Adrenal gland (tissue), 12 donors: Measurements from ENCODE around the gene GRIA1. TPM values are rescaled to one million over a fixed set of nuclear protein-coding genes. Genes with fewer than 3 reads are reported as not detected.

ENCODE experiments used
- DNase-seq, 7 donors: peaks; one replicate each; pipeline ENCODE4 v3.0.0-alpha.2; 2019 to 2020
- H3K27ac ChIP-seq, 5 donors: fragments of 200-600 bp; sonication (generic) in 4 of 5; 1 replicate in 3 of 5; 2 replicates in 2 of 5; pipeline versions ENCODE4 v1.5.1 to v1.8.0; 2016 to 2020; ENCODE audit warnings: mild to moderate bottlenecking in 1 of 5
- H3K27me3 ChIP-seq: fragments of 200-600 bp; 2 replicates; pipeline ENCODE4 v1.8.0; 2021
- H3K36me3 ChIP-seq, 2 donors: fragments of 200-600 bp; replicated peaks in 1 of 2; 1 replicate in 1 of 2; 2 replicates in 1 of 2; pipeline versions ENCODE4 v1.5.1 to v1.8.0; 2018 to 2022
- H3K4me1 ChIP-seq, 2 donors: fragments of 200-600 bp; replicated peaks in 1 of 2; 1 replicate in 1 of 2; 2 replicates in 1 of 2; pipeline versions ENCODE4 v1.5.1 to v1.8.0; 2018 to 2021
- H3K4me3 ChIP-seq, 4 donors: fragments of 200-600 bp; sonication (generic) in 3 of 4; one replicate each; pipeline ENCODE4 v1.5.1; 2016 to 2018
- H3K9me3 ChIP-seq, 3 donors: fragments of 200-600 bp; sonication (generic) in 1 of 3; replicated peaks in 1 of 3; 1 replicate in 2 of 3; 2 replicates in 1 of 3; pipeline versions ENCODE4 v1.5.1 to v1.8.0; 2016 to 2021
- CTCF ChIP-seq, 6 experiments: fragments of 450-650 bp in 4 of 6; fragments of 200-600 bp in 2 of 6; sonication (generic) in 1 of 6; IDR thresholded peaks; 1 replicate in 5 of 6; 2 replicates in 1 of 6; pipeline versions ENCODE4 v1.5.1 to v1.8.0; 2016 to 2021; ENCODE audit warnings: antibody characterized with exemption in 6 of 6, mild to moderate bottlenecking in 2 of 6, moderate library complexity in 1 of 6
- POLR2A ChIP-seq, 2 donors: fragments of 450-650 bp; IDR thresholded peaks; one replicate each; pipeline ENCODE4 v1.6.1; 2017; ENCODE audit warnings: antibody characterized with exemption in 2 of 2, mild to moderate bottlenecking in 2 of 2, moderate library complexity in 1 of 2
- WGBS, 4 donors: extraction: QIAGEN DNeasy Blood & Tissue Kit in 2 of 4; methylation state at CpG; one replicate each; pipeline versions ENCODE4 v1.1.5 to v1.1.7; 2013 to 2017; 5-methylcytosine and 5-hydroxymethylcytosine counted together
- intact Hi-C, 2 donors: fragments of 100-400 bp; cut with DNase I; formaldehyde crosslinking; loops; one replicate each; pipeline versions ENCODE4 v1.14.1 to v1.15.0; 2022 to 2023
- polyA plus RNA-seq, 3 donors: library from polyadenylated mRNA; stranded (reverse); fragments of 200-250 nt in 2 of 3; fragments of 350-450 nt in 1 of 3; fragmentation: Illumina TruSeq in 1 of 3; extraction: RNeasy Lipid Tissue Mini Kit (QIAGEN cat#74804) in 1 of 3; gene quantifications; one replicate each; pipeline ENCODE4 v1.2.3, GENCODE V29; 2013 to 2014
- total RNA-seq, 9 donors: library from RNA; depleted of rRNA in 4 of 9; stranded (reverse); fragments of >200 nt in 4 of 9; fragments of 120-200 nt in 1 of 9; fragmentation: NEBNext Ultra II Directional in 1 of 9; extraction: Animal tissue kit (Norgen Biotek cat#: 25700) in 1 of 9; gene quantifications; one replicate each; pipeline versions ENCODE4 v1.1.0 to v1.2.4, GENCODE V29; 2013 to 2023
- donor health status: healthy with polysubstance abuse.
- donor health status: Bipolar disorder and iron deficiency.
- donor health status: DM: yes; HTN: yes; CAD: no.
- donor health status: DM: no; HTN: no; CAD: no.
- donor health status: DM: no; HTN: no; CAD: no.
- donor health status: DM: yes; HTN: yes; CAD: no.

The GRIA1 gene
- total and polyA plus RNA-seq, 12 donors, result 0.12 to 2.3 (median 0.86) TPM

GRCh38 chr5:153461341-153461740 lies 29.1 kb upstream of the GRIA1 start:
- no peaks in the 10 kb centered on the region for H3K27me3 ChIP-seq
- no peak for DNase-seq
- 72 to 87% (median 82%) methylated on average over 2 of the region's 2 CpGs for WGBS, 4 donors
- H3K9me3 ChIP-seq, result no peaks in the 10 kb centered on the region
- no peaks in the 10 kb centered on the region for H3K4me1 ChIP-seq
- intact Hi-C loops, result no loop called here
- no peaks in the 10 kb centered on the region for H3K36me3 ChIP-seq
- TF ChIP-seq CTCF (IDR thresholded peaks at IDR 0.05) (no peak), POLR2A (IDR thresholded peaks at IDR 0.05) (no peak)
- H3K27ac ChIP-seq, result no peak overlapping the region
- H3K4me3 ChIP-seq, result no peak overlapping the region

DNA sequence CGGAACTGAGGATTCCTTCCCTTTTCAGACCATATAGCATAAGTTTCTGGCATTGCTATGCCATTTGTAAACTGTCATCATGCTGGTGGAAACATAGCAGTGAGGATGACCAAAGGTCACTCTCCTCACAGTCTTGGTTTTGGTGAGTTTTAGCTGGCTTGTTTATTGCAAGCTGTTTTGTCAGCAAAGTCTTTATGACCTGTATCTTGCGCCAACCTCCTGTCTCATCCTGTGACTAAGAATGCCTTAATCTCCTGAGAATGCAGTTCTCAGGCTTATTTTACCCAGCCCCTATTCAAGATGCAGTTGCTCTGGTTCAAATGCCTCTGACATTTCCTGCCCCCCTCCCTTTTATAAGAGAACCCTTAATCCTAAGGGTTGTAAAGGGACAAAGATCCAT lies 26.7 kb upstream of the GRIA1 start:
- H3K4me3 ChIP-seq, result no peak overlapping the region
- intact Hi-C loops, result no loop called here
- H3K9me3 ChIP-seq, result no peaks in the 10 kb centered on the region
- H3K4me1 ChIP-seq, result no peaks in the 10 kb centered on the region
- H3K27ac ChIP-seq, result no peak overlapping the region
- TF ChIP-seq POLR2A (IDR thresholded peaks at IDR 0.05), result no peak
- TF ChIP-seq CTCF (IDR thresholded peaks at IDR 0.05), result no peak
- no peak for DNase-seq
- no peaks in the 10 kb centered on the region for H3K27me3 ChIP-seq
- H3K36me3 ChIP-seq, result no peaks in the 10 kb centered on the region
- WGBS, 4 donors, result 62 to 73% (median 63%) methylated on average over 2 of the region's 2 CpGs

- Histone ChIP-seq H3K4me3 (no peak overlapping the region), H3K27me3 (no peaks in the 10 kb centered on the region), H3K27ac (no peak overlapping the region), H3K36me3 (no peaks in the 10 kb centered on the region), H3K9me3 (no peaks in the 10 kb centered on the region), H3K4me1 (no peaks in the 10 kb centered on the region)
- intact Hi-C loops, result no loop called here
- DNase-seq, result no peak
- TF ChIP-seq POLR2A (IDR thresholded peaks at IDR 0.05) (no peak), CTCF (IDR thresholded peaks at IDR 0.05) (no peak)
Measured at GRCh38 chr5:153467546-153467945, 22.9 kb upstream of the GRIA1 start.

GRCh38 chr5:153469423-153469822 lies 21.0 kb upstream of the GRIA1 start:
- 79 to 86% (median 84%) methylated on average over 3 of the region's 3 CpGs for WGBS, 4 donors
- no peaks in the 10 kb centered on the region for H3K27me3 ChIP-seq
- DNase-seq, result no peak
- intact Hi-C loops, result no loop called here
- no peaks in the 10 kb centered on the region for H3K4me1 ChIP-seq
- no peaks in the 10 kb centered on the region for H3K9me3 ChIP-seq
- H3K36me3 ChIP-seq, result no peaks in the 10 kb centered on the region
- no peak overlapping the region for H3K27ac ChIP-seq
- TF ChIP-seq CTCF (IDR thresholded peaks at IDR 0.05), result no peak
- no peak for TF ChIP-seq POLR2A (IDR thresholded peaks at IDR 0.05)
- no peak overlapping the region for H3K4me3 ChIP-seq
